ENCODE measurements around the gene ORAI3.

ORAI3 gene

GRCh38 chr16:30926937-30927788, 21.7 kb upstream of the ORAI3 start:
- TF ChIP-seq CTCF (IDR thresholded peaks at IDR 0.05; ENCODE audit: low read depth, low read length), result no peak
- in situ Hi-C loops (cut with HindIII; ENCODE audit: low sequenced_read_pairs), result no loop called here

GRCh38 chr16:30927789-30928378, 21.0 kb upstream of the ORAI3 start:
- no peak overlapping the region for H3K4me3 ChIP-seq (ENCODE audit: low read depth, low read length)
- TF ChIP-seq CTCF (IDR thresholded peaks at IDR 0.05; ENCODE audit: low read depth, low read length), result no peak
- in situ Hi-C loops (cut with HindIII; ENCODE audit: low sequenced_read_pairs), result no loop called here
- peak; percentile 42 for DNase-seq (ENCODE audit: low read depth, low spot score)

More at GRCh38 chr16:30926937-30927788, 21.7 kb upstream of the ORAI3 start:
- H3K4me3 ChIP-seq (ENCODE audit: low read depth, low read length), result no peak overlapping the region
- DNase-seq (ENCODE audit: low read depth, low spot score), result no peak

GRCh38 chr16:30928390-30928789, 20.5 kb upstream of the ORAI3 start:
- in situ Hi-C loops (cut with HindIII; ENCODE audit: low sequenced_read_pairs), result no loop called here
- TF ChIP-seq CTCF (IDR thresholded peaks at IDR 0.05; ENCODE audit: low read depth, low read length), result no peak
- no peak for DNase-seq (ENCODE audit: low read depth, low spot score)
- no peak overlapping the region for H3K4me3 ChIP-seq (ENCODE audit: low read depth, low read length)

- in situ Hi-C loops (cut with HindIII; ENCODE audit: low sequenced_read_pairs), result no loop called here
- no peak for DNase-seq (ENCODE audit: low read depth, low spot score)
- H3K4me3 ChIP-seq (ENCODE audit: low read depth, low read length), result no peak overlapping the region
- TF ChIP-seq CTCF (IDR thresholded peaks at IDR 0.05; ENCODE audit: low read depth, low read length), result no peak
Observed at GRCh38 chr16:30929167-30929566, 19.7 kb upstream of the ORAI3 start.

GRCh38 chr16:30930160-30930571, 18.7 kb upstream of the ORAI3 start:
- in situ Hi-C loops (cut with HindIII; ENCODE audit: low sequenced_read_pairs), result no loop called here

More at GRCh38 chr16:30930160-30930571, 18.7 kb upstream of the ORAI3 start:
- DNase-seq (ENCODE audit: low read depth, low spot score), result no peak
- no peak overlapping the region for H3K4me3 ChIP-seq (ENCODE audit: low read depth, low read length)
- TF ChIP-seq CTCF (IDR thresholded peaks at IDR 0.05; ENCODE audit: low read depth, low read length), result no peak
